GM21423 (cell line): ENCODE measurements around the gene PDGFA.

Experiments used
- ATAC-seq: cut with Tn5 transposase; IDR thresholded peaks from one replicate; pipeline ENCODE4 v1.9.1; 2021; ENCODE audit warnings: mild to moderate bottlenecking, moderate library complexity; ENCODE audit not compliant: unreplicated experiment

The PDGFA gene

GRCh38 chr7:475425-475728 lies 44.3 kb downstream of the PDGFA start:
- ATAC-seq, result no peak

GRCh38 chr7:474605-475424 lies 44.8 kb downstream of the PDGFA start:
- ATAC-seq, result no peak

- ATAC-seq, result no peak
Observed at GRCh38 chr7:473870-474604, 45.6 kb downstream of the PDGFA start.

GRCh38 chr7:473211-473734 lies 46.4 kb downstream of the PDGFA start:
- ATAC-seq, result no peak

GRCh38 chr7:472640-472957 lies 47.0 kb downstream of the PDGFA start:
- ATAC-seq, result no peak

DNA sequence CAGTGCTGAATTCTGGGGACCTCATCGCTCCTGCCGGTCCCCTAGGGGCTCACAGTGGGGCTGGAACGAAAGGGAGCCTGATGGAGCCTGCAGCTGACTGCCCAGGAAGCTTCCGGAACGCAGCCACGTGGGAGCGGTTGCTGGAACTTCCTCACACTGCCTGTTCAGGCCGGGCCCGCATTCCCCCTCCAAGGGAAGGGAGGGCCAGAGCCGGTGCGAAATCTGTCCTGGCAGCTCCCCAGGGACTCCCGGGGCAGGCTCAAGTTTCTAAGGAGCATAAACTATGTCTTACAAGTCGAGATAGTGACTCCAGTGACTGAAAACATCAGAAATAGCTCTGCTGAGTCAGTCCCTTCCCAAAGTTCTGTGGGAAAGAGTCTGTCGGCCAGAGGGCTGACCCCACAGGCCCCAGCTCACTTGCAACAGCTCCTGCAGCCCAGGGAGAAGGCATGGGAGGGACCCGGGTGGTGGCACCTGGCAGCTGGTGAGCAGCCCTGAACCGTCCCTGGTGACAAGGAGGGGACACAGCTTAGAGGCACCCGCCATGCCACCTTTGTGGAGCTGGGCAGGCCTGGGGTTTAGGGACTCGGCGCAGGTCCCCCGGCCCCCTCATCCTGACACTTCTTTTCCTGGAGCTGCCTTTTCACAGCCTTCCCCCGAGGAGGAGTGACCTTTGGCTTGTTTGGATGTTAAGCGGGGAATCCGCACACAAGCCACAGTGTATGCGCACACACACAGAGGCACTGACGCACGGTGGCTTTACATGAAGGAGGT lies 47.6 kb downstream of the PDGFA start:
- ATAC-seq, result no peak

DNA sequence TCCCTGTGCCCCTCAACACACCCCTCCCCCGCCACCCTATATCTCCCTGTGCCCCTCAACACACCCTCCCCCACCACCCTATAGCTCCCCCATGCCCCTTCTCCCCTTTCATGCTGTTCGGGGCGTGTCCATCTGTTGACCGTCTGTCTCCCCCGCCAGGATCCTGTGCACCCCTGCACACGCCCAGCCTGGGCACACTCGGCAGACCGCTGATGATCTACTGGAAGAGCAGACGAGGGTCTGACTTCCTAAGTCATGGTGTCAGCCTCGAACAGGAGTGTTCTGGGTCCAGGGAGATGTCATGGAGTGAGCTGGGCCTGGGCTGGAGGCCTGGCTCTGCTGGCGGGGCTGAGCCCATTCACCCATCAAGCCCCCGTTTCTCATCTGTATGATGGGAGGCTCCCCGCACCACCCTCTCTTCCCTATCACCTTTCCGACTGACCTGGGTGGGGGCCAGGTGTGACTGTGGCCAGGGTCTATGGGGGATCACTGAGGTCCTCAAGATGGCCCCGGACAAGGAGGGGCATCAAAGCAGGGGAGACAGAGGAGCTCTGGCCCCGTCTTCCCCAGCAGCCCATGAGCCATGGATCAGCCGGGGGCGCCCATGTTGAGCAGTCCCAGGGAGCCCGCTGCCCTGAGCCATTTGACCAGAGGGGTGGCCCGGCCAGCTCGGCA lies 48.3 kb downstream of the PDGFA start:
- ATAC-seq, result no peak

GRCh38 chr7:469563-469961 lies 50.1 kb downstream of the PDGFA start:
- ATAC-seq, result no peak

DNA sequence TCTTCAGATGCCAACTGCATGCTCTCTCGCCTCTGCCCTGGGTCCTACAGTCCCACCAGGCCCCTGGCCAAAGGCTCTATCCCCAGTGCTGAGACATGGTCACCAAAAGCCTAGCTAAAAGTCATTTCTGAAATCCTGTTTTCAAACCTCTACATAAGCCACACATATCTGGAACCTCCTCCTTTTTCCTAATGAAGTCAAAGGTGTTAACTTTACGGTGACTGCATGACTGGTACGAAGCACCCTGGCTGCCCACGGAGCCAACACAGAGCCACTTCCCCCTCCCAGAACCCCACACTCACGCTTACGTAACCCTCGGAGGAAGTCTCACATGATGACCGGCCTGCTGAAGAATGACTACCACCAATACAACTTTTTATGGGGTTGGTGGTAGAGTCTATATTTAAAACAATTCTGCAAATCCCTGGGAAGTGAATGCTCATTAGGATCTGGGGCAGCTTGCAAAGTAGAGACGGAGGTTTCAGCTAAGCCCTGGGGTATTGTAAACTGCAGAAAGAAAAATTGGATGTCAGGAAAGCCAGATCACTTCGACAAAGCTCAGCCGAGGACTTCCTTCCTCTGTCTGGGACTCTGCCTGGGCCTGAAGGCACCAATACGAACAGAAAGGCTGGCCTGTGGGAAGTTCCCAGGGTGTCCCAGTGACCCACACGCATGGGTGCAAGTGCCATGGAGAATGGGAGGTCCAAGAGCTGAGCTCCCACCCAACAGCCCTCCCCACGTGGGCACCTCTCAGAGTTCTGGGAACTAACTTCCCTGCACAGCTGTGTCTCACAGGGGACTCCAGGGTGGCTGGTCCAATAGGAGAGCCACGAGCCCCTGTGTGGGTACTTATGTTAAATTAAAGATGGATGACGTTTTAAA lies 50.7 kb downstream of the PDGFA start:
- no peak for ATAC-seq

DNA sequence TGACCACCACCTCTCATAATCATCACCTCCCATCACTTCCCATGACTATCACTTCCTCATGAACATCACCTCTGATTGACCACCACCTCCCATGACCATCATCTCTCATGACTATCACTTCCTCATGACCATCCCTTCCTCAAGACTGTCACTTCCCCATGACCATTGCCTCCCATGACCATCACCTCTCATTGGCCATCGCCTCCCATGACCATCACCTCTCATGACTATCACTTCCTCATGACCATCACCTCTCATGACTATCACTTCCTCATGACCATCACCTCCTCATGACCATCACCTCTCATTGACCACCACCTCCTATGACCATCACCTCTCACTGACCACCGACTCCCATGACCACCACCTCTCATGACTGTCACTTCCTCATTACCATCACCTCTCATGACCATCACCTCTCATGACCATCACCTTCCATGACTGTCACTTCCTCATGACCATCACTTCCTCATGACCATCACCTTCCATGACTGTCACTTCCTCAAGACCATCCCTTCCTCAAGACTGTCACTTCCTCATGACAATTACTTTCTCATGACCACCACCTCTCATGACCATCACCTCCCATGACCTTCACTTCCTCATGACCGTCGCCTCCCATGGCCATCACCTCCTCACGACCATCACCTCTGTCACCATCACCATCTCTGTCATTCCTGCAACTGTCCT lies 51.6 kb downstream of the PDGFA start:
- ATAC-seq, result no peak

- ATAC-seq, result no peak
Observed at GRCh38 chr7:467393-467828, 52.2 kb downstream of the PDGFA start.

GRCh38 chr7:466465-467191 lies 53.0 kb downstream of the PDGFA start:
- ATAC-seq, result no peak

GRCh38 chr7:465710-466400 lies 53.8 kb downstream of the PDGFA start:
- ATAC-seq, result no peak

DNA sequence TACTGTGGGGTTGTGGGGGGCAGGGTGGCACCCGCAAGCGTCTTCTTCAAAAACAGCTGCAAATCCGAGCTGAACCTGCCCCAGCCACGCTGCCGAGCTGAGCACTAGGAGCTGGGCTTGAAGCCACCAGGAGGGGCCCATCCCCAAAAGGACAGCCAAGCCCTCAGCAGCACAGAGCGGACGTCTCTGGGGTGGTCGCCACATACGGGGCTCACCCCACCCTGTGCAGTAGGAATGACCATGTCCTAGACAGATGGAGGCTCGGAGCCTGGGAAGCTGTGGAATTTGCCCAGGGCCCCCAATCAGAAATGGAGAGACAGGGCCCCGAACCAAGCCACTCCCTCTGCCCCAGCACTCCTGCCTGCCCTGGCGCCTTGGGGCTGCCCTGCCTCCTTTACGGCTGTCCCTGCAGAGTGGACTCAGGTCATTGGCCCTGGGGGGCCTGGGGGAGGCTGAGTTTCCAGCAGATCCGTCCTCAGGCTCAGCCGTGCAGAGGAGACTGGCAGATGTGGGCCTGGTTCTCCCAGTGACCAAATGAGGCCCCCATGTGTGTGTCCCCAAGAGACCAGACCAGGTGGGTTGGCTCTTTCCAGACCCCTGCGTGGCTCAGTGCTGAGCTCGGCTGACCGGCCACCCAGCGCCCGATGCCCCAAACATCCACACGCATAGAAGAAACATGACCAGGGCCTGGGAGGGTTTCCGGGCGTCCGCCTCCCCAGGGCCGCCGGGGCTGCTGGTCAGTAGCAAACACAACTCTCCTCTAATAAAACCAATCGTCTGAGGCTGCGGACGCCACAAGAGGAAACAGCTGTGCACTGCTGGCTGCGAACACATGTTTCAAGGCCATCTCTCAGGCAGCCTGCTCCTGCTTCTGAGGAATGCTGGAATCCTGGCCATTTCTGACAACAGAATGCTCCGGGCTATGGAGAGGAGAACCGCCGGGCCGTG lies 54.9 kb downstream of the PDGFA start:
- ATAC-seq, result no peak

GRCh38 chr7:463817-464453 lies 55.7 kb downstream of the PDGFA start:
- ATAC-seq, result no peak

- no peak for ATAC-seq
Observed at GRCh38 chr7:463362-463781, 56.3 kb downstream of the PDGFA start.
